Liver (tissue), 9 donors: ENCODE data around the gene B2M. TPM values are rescaled to one million over a fixed set of nuclear protein-coding genes. Genes with fewer than 3 reads are reported as not detected.

Experiments used
- DNase-seq: peaks from one replicate; pipeline ENCODE4 v3.0.0-alpha.2; 2017; ENCODE audit warnings: low spot score
- H3K27ac ChIP-seq, 2 donors: one replicate each; pipeline ENCODE4 v1.7.0; 2013; ENCODE audit warnings: inconsistent platforms in 2 of 2, low read length in 2 of 2, control low read depth in 1 of 2, low read depth in 1 of 2, mild to moderate bottlenecking in 1 of 2
- H3K27me3 ChIP-seq, 4 donors: one replicate each; pipeline versions ENCODE4 v1.6.1 to v1.7.0; 2013; ENCODE audit warnings: low read length in 3 of 4, inconsistent platforms in 1 of 4, mild to moderate bottlenecking in 1 of 4, moderate library complexity in 1 of 4; ENCODE audit not compliant: control insufficient read depth in 4 of 4, insufficient read depth in 4 of 4
- H3K36me3 ChIP-seq, 4 donors: one replicate each; pipeline versions ENCODE4 v1.6.1 to v1.7.0; 2013; ENCODE audit warnings: low read length in 3 of 4, mild to moderate bottlenecking in 3 of 4, low read depth in 1 of 4, moderate library complexity in 1 of 4; ENCODE audit not compliant: control insufficient read depth in 4 of 4, insufficient read depth in 3 of 4
- H3K4me1 ChIP-seq, 4 donors: one replicate each; pipeline versions ENCODE4 v1.6.1 to v1.7.0; 2013; ENCODE audit warnings: low read length in 3 of 4, mild to moderate bottlenecking in 3 of 4, moderate library complexity in 1 of 4; ENCODE audit not compliant: control insufficient read depth in 4 of 4, insufficient read depth in 4 of 4
- H3K4me3 ChIP-seq, 3 donors: one replicate each; pipeline versions ENCODE4 v1.6.1 to v1.7.0; 2013; ENCODE audit warnings: low read length in 3 of 3, control low read depth in 1 of 3, low read depth in 1 of 3, mild to moderate bottlenecking in 1 of 3
- H3K9ac ChIP-seq, 2 donors: one replicate each; pipeline ENCODE4 v1.7.0; 2013; ENCODE audit warnings: low read length in 2 of 2, mild to moderate bottlenecking in 2 of 2, moderate library complexity in 2 of 2, control low read depth in 1 of 2, low read depth in 1 of 2
- H3K9me3 ChIP-seq, 4 donors: one replicate each; pipeline versions ENCODE4 v1.6.1 to v1.7.0; 2013; ENCODE audit warnings: low read length in 3 of 4; ENCODE audit not compliant: control insufficient read depth in 4 of 4
- ATF3 ChIP-seq: IDR thresholded peaks from 2 replicates; pipeline ENCODE4 v1.6.1; 2016; ENCODE audit warnings: antibody characterized with exemption
- CTCF ChIP-seq: fragments of 150-350 bp; IDR thresholded peaks from 2 replicates; pipeline ENCODE4 v1.5.1; 2017; ENCODE audit warnings: improper control_type of control experiment, low read depth, low read length; ENCODE audit not compliant: missing input control
- EGR1 ChIP-seq, 2 donors: IDR thresholded peaks; 2 replicates each; pipeline ENCODE4 v1.6.1; 2016 to 2018; ENCODE audit warnings: antibody characterized with exemption in 2 of 2, low read depth in 2 of 2
- FOXA2 ChIP-seq: IDR thresholded peaks from 2 replicates; pipeline ENCODE4 v1.6.1; 2016; ENCODE audit warnings: antibody characterized with exemption
- GABPA ChIP-seq, 2 donors: IDR thresholded peaks in 1 of 2; conservative IDR thresholded peaks in 1 of 2; 2 replicates each; pipeline ENCODE4 v1.6.1; 2016; ENCODE audit warnings: antibody characterized with exemption in 2 of 2, mild to moderate bottlenecking in 1 of 2, moderate library complexity in 1 of 2
- HNF4A ChIP-seq, 2 donors: conservative IDR thresholded peaks; 2 replicates each; pipeline ENCODE4 v1.6.1; 2016; ENCODE audit warnings: antibody characterized with exemption in 2 of 2, mild to moderate bottlenecking in 2 of 2
- HNF4G ChIP-seq: IDR thresholded peaks from 2 replicates; pipeline ENCODE4 v1.6.1; 2016; ENCODE audit warnings: antibody characterized with exemption
- JUND ChIP-seq, 2 donors: IDR thresholded peaks; 2 replicates each; pipeline ENCODE4 v1.6.1; 2016; ENCODE audit warnings: antibody characterized with exemption in 2 of 2
- MAX ChIP-seq: IDR thresholded peaks from 2 replicates; pipeline ENCODE4 v1.6.1; 2016; ENCODE audit warnings: antibody characterized with exemption
- NR2F2 ChIP-seq: IDR thresholded peaks from 2 replicates; pipeline ENCODE4 v1.6.1; 2016; ENCODE audit warnings: antibody characterized with exemption
- RAD21 ChIP-seq, 2 donors: IDR thresholded peaks; 2 replicates each; pipeline ENCODE4 v1.6.1; 2016; ENCODE audit warnings: antibody characterized with exemption in 2 of 2, mild to moderate bottlenecking in 2 of 2
- RXRA ChIP-seq, 2 donors: IDR thresholded peaks; 2 replicates each; pipeline ENCODE4 v1.6.1; 2017 to 2018; ENCODE audit warnings: antibody characterized with exemption in 2 of 2, mild to moderate bottlenecking in 1 of 2
- SP1 ChIP-seq: IDR thresholded peaks from 2 replicates; pipeline ENCODE4 v1.6.1; 2018; ENCODE audit warnings: antibody characterized with exemption, mild to moderate bottlenecking
- YY1 ChIP-seq: IDR thresholded peaks from 2 replicates; pipeline ENCODE4 v1.6.1; 2016; ENCODE audit warnings: antibody characterized with exemption, mild to moderate bottlenecking
- WGBS: extraction: QIAGEN DNeasy Blood & Tissue Kit; methylation state at CpG from one replicate; pipeline ENCODE4 v1.1.7; 2013; 5-methylcytosine and 5-hydroxymethylcytosine counted together
- polyA plus RNA-seq, 2 donors: library from polyadenylated mRNA; stranded (reverse) in 1 of 2; unstranded in 1 of 2; fragments of 200-250 nt in 1 of 2; fragments of >200 nt in 1 of 2; fragmentation: Nextera tagmentation in 1 of 2; extraction: Ambion mirVana in 1 of 2; gene quantifications; one replicate each; pipeline versions ENCODE4 v1.2.1 to v1.2.3, GENCODE V29; 2013 to 2015
- total RNA-seq, 2 donors: library from RNA; depleted of rRNA; stranded (reverse); fragments of >200 nt; gene quantifications; one replicate each; pipeline ENCODE4 v1.2.3, GENCODE V29; 2014
- TF ChIP-seq, protein P1 (sequence below): IDR thresholded peaks from 2 replicates; pipeline ENCODE4 v1.6.1; 2016; ENCODE audit warnings: antibody characterized with exemption
- TF ChIP-seq, protein P2 (sequence below): IDR thresholded peaks from 2 replicates; pipeline ENCODE4 v1.6.1; 2016; ENCODE audit warnings: antibody characterized with exemption, mild to moderate bottlenecking
- donor health status: healthy.
- donor health status: healthy.
- donor health status: healthy.
- donor health status: healthy.
- donor health status: healthy.

The B2M gene
- total and polyA plus RNA-seq, 4 donors, result 1,388 to 3,787 (median 2,950) TPM

GRCh38 chr15:44715797-44716334 lies 4.5 kb downstream of the B2M start:
- Histone ChIP-seq H3K9ac (no peak overlapping the region), H3K27me3 (no peaks in the 10 kb centered on the region), H3K4me1 (peaks cover 1 to 17% (median 10%) of the 10 kb centered on the region in 4 donors), H3K36me3 (peaks cover 11 to 43% (median 40%) of the 10 kb centered on the region in 4 donors), H3K9me3 (no peaks in the 10 kb centered on the region), H3K4me3 (no peak overlapping the region), H3K27ac (no peak overlapping the region)
- WGBS, result 77% methylated on average over 2 of the region's 2 CpGs
- no peak for DNase-seq
- TF ChIP-seq GABPA (IDR thresholded peaks at IDR 0.05 in 1 of 2, conservative IDR thresholded peaks at IDR 0.05 in 1 of 2) (no peak), CTCF (no peak), HNF4A (conservative IDR thresholded peaks at IDR 0.05) (no peak), SP1 (no peak), YY1 (no peak), MAX (no peak), EGR1 (IDR thresholded peaks at IDR 0.05; ENCODE audit: low read depth in 2 of 2) (no peak), JUND (IDR thresholded peaks at IDR 0.05) (no peak), HNF4G (no peak), RAD21 (IDR thresholded peaks at IDR 0.05) (no peak), RXRA (IDR thresholded peaks at IDR 0.05) (no peak), ATF3 (no peak), FOXA2 (no peak), NR2F2 (no peak)
- TF ChIP-seq, protein P1, sequence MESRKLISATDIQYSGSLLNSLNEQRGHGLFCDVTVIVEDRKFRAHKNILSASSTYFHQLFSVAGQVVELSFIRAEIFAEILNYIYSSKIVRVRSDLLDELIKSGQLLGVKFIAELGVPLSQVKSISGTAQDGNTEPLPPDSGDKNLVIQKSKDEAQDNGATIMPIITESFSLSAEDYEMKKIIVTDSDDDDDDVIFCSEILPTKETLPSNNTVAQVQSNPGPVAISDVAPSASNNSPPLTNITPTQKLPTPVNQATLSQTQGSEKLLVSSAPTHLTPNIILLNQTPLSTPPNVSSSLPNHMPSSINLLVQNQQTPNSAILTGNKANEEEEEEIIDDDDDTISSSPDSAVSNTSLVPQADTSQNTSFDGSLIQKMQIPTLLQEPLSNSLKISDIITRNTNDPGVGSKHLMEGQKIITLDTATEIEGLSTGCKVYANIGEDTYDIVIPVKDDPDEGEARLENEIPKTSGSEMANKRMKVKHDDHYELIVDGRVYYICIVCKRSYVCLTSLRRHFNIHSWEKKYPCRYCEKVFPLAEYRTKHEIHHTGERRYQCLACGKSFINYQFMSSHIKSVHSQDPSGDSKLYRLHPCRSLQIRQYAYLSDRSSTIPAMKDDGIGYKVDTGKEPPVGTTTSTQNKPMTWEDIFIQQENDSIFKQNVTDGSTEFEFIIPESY, result no peak
- TF ChIP-seq, protein P2, sequence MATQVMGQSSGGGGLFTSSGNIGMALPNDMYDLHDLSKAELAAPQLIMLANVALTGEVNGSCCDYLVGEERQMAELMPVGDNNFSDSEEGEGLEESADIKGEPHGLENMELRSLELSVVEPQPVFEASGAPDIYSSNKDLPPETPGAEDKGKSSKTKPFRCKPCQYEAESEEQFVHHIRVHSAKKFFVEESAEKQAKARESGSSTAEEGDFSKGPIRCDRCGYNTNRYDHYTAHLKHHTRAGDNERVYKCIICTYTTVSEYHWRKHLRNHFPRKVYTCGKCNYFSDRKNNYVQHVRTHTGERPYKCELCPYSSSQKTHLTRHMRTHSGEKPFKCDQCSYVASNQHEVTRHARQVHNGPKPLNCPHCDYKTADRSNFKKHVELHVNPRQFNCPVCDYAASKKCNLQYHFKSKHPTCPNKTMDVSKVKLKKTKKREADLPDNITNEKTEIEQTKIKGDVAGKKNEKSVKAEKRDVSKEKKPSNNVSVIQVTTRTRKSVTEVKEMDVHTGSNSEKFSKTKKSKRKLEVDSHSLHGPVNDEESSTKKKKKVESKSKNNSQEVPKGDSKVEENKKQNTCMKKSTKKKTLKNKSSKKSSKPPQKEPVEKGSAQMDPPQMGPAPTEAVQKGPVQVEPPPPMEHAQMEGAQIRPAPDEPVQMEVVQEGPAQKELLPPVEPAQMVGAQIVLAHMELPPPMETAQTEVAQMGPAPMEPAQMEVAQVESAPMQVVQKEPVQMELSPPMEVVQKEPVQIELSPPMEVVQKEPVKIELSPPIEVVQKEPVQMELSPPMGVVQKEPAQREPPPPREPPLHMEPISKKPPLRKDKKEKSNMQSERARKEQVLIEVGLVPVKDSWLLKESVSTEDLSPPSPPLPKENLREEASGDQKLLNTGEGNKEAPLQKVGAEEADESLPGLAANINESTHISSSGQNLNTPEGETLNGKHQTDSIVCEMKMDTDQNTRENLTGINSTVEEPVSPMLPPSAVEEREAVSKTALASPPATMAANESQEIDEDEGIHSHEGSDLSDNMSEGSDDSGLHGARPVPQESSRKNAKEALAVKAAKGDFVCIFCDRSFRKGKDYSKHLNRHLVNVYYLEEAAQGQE, result no peak
